Urinary bladder (tissue), 4 donors: Measurements from ENCODE around the gene CUL4A. TPM values are rescaled to one million over a fixed set of nuclear protein-coding genes. Genes with fewer than 3 reads are reported as not detected.
"Not testable (repeated sequence)": the region's sequence is repeated elsewhere in the genome, so short reads cannot be mapped to it uniquely, and the experiment has no call there.

Source experiments
- DNase-seq: peaks from one replicate; pipeline ENCODE4 v3.0.0-alpha.2; 2015; ENCODE audit errors: extremely low spot score
- H3K27ac ChIP-seq: one replicate; pipeline ENCODE4 v1.5.1; 2013; ENCODE audit warnings: low read depth, mild to moderate bottlenecking, moderate library complexity
- H3K36me3 ChIP-seq: one replicate; pipeline ENCODE4 v1.6.1; 2013; ENCODE audit warnings: mild to moderate bottlenecking, moderate library complexity; ENCODE audit not compliant: insufficient read depth
- H3K4me1 ChIP-seq: one replicate; pipeline ENCODE4 v1.6.1; 2013; ENCODE audit warnings: mild to moderate bottlenecking, moderate library complexity; ENCODE audit not compliant: insufficient read depth
- H3K4me3 ChIP-seq: one replicate; pipeline ENCODE4 v1.5.1; 2013; ENCODE audit warnings: low read depth, low read length
- WGBS: extraction: QIAGEN DNeasy Blood & Tissue Kit; methylation state at CpG from one replicate; pipeline ENCODE4 v1.1.7; 2013; 5-methylcytosine and 5-hydroxymethylcytosine counted together
- polyA plus RNA-seq: library from polyadenylated mRNA; stranded (reverse); fragments of 200-250 nt; gene quantifications from one replicate; pipeline ENCODE4 v1.2.3, GENCODE V29; 2013
- total RNA-seq: library from RNA; depleted of rRNA; stranded (reverse); fragments of >200 nt; gene quantifications from one replicate; pipeline ENCODE4 v1.2.3, GENCODE V29; 2014
- donor health status: healthy with polysubstance abuse.
- donor health status: healthy.

Gene CUL4A
- total RNA-seq (83.0 TPM), polyA plus RNA-seq (44.2 TPM)

DNA sequence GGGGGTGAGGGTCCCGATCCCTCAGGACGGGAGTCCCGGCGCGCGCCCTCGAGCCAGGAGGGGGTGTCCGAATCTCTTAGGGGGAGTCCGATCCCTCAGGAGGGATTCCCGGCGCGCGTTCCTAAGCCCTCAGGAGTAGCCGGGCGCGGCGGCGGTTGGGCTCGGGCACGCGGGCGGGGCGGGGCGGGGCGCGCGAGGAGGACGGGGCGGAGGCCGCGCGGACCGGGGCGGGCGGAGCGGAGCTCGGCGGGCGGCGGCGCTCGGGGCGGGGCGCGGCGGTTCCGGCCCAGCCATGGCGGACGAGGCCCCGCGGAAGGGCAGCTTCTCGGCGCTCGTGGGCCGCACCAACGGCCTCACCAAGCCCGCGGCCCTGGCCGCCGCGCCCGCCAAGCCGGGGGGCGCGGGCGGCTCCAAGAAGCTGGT lies at the start of gene CUL4A:
TSS of gene CUL4A (plus strand) at position 278 of the 423 bp plus-strand sequence. CDS start at position 293, 15 bp downstream.
- no peaks in the 10 kb centered on the region for H3K4me1 ChIP-seq
- H3K4me3 ChIP-seq, result peak within 1 kb of the TSS; percentile 97
- under 1% methylated on average over 63 of the region's 66 CpGs for WGBS
- peak; percentile 15 for DNase-seq
- no peaks in the 10 kb centered on the region for H3K36me3 ChIP-seq
- H3K27ac ChIP-seq, result peak within 1 kb of the TSS; percentile 97

- no peak overlapping the region for H3K4me3 ChIP-seq
- H3K36me3 ChIP-seq, result no peaks in the 10 kb centered on the region
- H3K4me1 ChIP-seq, result no peaks in the 10 kb centered on the region
- H3K27ac ChIP-seq, result no peak overlapping the region
- 80% methylated on average over 20 of the region's 20 CpGs for WGBS
- no peak for DNase-seq
Observed at GRCh38 chr13:113159701-113160100, 49.7 kb upstream of the CUL4A start.

GRCh38 chr13:113160983-113161382 lies 48.4 kb upstream of the CUL4A start:
- H3K27ac ChIP-seq, result no peak overlapping the region
- H3K4me1 ChIP-seq, result no peaks in the 10 kb centered on the region
- no peaks in the 10 kb centered on the region for H3K36me3 ChIP-seq
- 61% methylated on average over 12 of the region's 12 CpGs for WGBS
- no peak overlapping the region for H3K4me3 ChIP-seq
- DNase-seq, result no peak

GRCh38 chr13:113161433-113161832 lies 48.0 kb upstream of the CUL4A start:
- no peak overlapping the region for H3K27ac ChIP-seq
- H3K4me1 ChIP-seq, result no peaks in the 10 kb centered on the region
- 44% methylated on average over 16 of the region's 16 CpGs for WGBS
- no peaks in the 10 kb centered on the region for H3K36me3 ChIP-seq
- no peak overlapping the region for H3K4me3 ChIP-seq
- DNase-seq, result no peak

DNA sequence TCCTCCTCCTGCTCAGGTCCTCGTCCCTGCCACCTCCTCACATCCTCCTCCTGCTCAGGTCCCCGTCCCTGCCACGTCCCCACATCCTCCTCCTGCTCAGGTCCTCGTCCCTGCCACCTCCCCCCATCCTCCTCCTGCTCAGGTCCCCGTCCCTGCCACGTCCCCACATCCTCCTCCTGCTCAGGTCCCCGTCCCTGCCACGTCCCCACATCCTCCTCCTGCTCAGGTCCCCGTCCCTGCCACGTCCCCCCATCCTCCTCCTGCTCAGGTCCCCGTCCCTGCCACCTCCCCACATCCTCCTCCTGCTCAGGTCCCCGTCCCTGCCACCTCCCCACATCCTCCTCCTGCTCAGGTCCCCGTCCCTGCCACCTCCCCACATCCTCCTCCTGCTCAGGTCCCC lies 47.4 kb upstream of the CUL4A start:
- WGBS, result 47% methylated on average over 12 of the region's 13 CpGs
- H3K4me1 ChIP-seq, H3K36me3 ChIP-seq, DNase-seq, H3K27ac ChIP-seq, H3K4me3 ChIP-seq: not testable (repeated sequence)

DNA sequence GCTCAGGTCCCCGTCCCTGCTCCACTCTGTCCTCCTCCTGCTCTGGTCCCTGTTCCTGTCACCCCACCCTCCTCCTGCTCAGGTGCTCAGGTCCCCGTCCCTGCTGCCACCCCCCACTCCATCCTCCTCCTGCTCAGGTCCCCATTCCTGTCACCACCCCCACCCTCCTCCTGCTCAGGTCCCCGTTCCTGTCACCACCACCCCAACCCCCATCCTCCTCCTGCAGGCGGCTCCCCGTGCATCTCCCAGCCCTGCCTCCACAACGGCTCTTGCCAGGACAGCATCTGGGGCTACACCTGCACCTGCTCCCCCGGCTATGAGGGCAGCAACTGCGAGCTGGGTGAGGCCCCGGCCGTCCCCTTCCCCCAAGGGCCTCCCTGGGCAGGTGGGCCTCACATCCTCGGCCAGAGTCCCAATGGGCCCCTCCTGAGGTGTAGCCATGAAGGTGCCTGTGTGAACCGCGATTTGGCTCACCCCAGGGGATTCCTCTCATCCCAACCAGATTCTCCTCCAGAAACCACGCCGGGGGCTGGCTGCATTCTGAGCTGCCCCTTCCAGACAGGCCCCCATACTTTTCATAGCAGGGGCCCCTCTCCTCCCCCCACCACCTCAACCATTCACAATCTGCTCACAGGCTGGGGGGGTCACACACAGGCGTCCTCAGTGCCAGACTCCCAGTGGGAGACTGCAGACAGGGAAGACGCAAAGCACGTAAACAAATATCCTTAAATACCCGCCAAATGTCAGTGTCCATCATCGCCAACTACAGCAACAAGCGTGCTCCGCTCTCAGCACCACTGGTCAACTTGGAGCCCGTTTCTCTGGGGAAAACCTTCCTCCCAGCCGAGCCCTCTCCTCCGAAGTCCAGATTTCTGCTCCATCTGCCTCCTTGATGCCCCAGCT lies 46.4 kb upstream of the CUL4A start:
- 35% methylated on average over 25 of the region's 25 CpGs for WGBS
- H3K4me1 ChIP-seq, result no peaks in the 10 kb centered on the region
- H3K36me3 ChIP-seq, result no peaks in the 10 kb centered on the region
- H3K27ac ChIP-seq, result no peak overlapping the region
- H3K4me3 ChIP-seq, result no peak overlapping the region
- no peak for DNase-seq

DNA sequence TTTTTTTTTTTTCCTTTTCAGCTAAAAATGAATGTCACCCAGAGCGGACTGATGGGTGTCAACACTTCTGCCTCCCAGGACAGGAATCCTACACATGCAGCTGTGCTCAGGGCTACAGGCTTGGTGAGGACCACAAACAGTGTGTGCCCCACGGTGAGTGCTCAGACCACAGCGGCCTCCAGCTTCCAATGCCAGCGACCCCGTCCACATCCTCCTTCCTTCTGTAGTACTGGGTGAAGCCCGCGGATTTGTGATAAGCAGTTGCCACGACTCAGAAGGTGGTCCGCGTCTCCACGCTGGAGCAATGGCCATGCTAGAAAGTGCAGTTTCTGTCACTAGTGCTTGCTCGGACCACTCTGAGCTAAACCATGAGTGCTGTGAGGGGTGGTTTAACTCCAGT lies 44.9 kb upstream of the CUL4A start:
- WGBS, result 82% methylated on average over 12 of the region's 12 CpGs
- Histone ChIP-seq H3K4me3 (no peak overlapping the region), H3K36me3 (no peaks in the 10 kb centered on the region), H3K27ac (no peak overlapping the region), H3K4me1 (no peaks in the 10 kb centered on the region)
- no peak for DNase-seq

- no peak overlapping the region for H3K4me3 ChIP-seq
- no peaks in the 10 kb centered on the region for H3K4me1 ChIP-seq
- H3K27ac ChIP-seq, result no peak overlapping the region
- H3K36me3 ChIP-seq, result no peaks in the 10 kb centered on the region
- WGBS, result 90% methylated on average over 10 of the region's 10 CpGs
- no peak for DNase-seq
Observed at GRCh38 chr13:113166266-113166665, 43.1 kb upstream of the CUL4A start.

DNA sequence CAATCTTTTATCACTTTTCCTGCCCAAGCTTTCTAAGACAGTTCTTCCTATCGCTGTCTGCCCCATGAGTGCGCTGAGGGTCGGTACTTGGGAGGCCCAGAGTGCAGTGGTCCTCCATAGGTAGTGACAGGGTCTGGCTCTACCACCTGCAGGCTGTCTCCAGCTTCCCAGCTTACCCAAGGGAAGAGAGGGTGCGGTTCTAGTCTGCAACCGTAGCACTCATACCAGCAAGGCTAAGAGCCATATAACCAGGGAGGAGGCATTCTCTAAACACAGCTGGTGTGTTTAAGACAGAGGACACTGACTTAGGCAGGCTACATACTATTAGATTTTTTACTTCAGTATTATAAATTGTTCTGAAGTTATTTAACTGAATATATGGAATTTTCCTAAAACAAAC lies 42.7 kb upstream of the CUL4A start:
- Histone ChIP-seq H3K4me3 (no peak overlapping the region), H3K4me1 (no peaks in the 10 kb centered on the region), H3K36me3 (no peaks in the 10 kb centered on the region), H3K27ac (no peak overlapping the region)
- WGBS, result 86% methylated on average over 5 of the region's 5 CpGs
- no peak for DNase-seq

DNA sequence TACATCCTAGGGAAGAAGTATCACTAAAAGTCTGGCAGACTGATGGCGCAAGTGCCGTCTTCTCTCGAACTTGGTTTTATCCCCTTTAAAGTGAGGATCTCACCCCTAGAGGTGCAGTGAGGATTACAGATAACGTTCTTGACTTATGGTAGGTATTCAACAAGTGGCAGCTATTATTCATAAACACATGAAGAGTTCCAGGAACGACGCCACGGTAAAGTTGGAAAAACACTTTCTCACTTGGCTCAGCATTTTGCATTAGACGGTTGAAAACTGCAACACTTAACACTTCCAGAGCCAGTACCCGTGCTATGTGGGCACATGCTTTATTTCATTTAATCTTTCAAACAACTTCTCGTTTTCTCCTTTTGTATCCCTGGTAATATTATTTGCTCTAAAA lies 42.3 kb upstream of the CUL4A start:
- no peak for DNase-seq
- 90% methylated on average over 10 of the region's 10 CpGs for WGBS
- Histone ChIP-seq H3K36me3 (no peaks in the 10 kb centered on the region), H3K27ac (no peak overlapping the region), H3K4me3 (no peak overlapping the region), H3K4me1 (no peaks in the 10 kb centered on the region)

DNA sequence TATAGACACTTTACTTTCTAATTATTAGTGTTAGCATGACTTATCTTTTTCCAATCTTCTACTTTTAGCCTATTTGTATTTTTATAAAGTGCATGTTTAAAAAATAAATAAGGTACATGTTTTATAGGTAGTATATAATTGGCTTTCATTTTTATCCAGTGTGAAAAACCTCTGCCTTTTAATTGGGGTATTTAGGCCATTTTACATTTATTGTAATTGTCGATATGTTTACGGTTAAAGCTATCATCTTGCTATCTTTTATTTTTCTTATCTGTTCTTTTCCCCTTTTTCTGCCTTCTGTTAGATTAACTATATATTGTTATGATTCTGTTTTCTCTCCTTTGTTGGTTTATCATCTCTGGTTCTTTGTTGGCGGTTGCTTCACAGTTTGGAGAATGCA lies 41.8 kb upstream of the CUL4A start:
- DNase-seq, result no peak
- 97% methylated on average over 3 of the region's 3 CpGs for WGBS
- Histone ChIP-seq H3K4me3 (no peak overlapping the region), H3K36me3 (no peaks in the 10 kb centered on the region), H3K4me1 (no peaks in the 10 kb centered on the region), H3K27ac (no peak overlapping the region)

- no peaks in the 10 kb centered on the region for H3K36me3 ChIP-seq
- H3K4me3 ChIP-seq, result no peak overlapping the region
- no peak for DNase-seq
- WGBS, result 80% methylated on average over 7 of the region's 7 CpGs
- H3K27ac ChIP-seq, result no peak overlapping the region
- no peaks in the 10 kb centered on the region for H3K4me1 ChIP-seq
Observed at GRCh38 chr13:113168211-113168610, 41.2 kb upstream of the CUL4A start.

DNA sequence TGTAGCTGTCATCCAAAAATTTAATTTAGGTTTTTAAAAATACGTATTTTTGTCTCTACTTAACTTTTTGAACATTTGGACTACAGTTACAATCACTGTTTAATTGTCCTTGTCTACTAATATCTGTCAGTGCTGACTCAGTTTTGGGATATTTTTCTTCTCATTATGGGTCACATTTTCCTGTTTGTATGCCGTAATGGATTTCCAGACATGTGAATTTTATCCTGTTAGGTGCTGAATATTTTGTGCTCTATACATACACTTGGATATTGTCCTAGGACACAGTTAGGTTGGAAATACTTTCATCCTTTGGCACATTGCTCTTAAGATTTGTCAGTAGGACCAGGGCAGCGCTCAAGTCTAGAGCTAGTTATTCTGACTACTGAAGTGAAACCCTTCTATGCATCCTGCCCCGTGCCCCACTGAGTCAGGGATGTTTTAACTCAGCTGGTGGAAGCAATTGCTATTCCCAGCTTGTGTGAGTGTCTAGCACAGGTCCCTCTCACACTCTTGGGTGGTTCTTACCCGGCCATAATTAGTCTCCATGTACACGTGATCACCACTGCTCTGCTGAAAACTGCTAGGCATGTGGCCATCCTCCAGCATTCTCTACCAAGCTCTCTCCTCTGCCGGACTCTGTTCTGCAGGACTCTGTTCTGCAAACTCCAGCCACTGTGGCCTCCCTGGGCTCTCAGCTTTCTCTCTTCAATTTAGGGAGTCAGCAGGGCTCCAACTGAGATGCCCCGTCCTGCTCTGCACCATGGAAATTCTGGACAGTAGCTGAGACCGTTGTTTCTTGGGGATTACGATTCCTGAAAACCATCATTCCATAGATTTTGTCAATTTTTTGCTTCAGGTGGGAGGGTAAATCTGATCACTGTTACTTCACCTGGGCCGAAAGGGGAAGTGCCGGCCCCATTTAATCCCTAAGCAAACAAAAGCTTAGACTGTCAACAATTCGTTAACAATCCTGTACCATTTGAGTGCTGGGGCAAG lies 39.8 kb upstream of the CUL4A start:
- no peaks in the 10 kb centered on the region for H3K4me1 ChIP-seq
- no peaks in the 10 kb centered on the region for H3K36me3 ChIP-seq
- no peak overlapping the region for H3K27ac ChIP-seq
- WGBS, result 86% methylated on average over 13 of the region's 13 CpGs
- H3K4me3 ChIP-seq, result no peak overlapping the region
- DNase-seq, result no peak
